ENCODE measurements around the gene ST6GAL2.

DNA sequence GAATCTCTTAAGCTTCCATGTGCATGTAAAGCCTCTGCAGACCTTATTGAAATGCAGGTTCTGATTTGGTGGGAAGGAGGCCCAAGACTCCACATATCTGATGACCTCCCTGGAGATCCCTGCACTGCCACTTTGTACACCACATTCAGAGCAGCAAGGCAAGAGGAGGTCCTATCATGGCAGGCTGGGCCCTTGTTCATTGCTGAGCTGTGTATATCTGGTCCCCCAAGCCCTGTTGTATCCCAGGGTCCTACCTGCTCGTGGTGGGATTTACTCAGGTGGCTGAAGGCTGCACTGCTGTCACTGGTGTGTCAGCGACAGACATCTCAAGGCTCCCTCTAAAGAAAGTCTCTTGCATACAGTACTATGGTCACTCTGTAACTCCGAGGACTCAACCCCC is 114.2 kb downstream of the ST6GAL2 start:
- TF ChIP-seq, protein P1, sequence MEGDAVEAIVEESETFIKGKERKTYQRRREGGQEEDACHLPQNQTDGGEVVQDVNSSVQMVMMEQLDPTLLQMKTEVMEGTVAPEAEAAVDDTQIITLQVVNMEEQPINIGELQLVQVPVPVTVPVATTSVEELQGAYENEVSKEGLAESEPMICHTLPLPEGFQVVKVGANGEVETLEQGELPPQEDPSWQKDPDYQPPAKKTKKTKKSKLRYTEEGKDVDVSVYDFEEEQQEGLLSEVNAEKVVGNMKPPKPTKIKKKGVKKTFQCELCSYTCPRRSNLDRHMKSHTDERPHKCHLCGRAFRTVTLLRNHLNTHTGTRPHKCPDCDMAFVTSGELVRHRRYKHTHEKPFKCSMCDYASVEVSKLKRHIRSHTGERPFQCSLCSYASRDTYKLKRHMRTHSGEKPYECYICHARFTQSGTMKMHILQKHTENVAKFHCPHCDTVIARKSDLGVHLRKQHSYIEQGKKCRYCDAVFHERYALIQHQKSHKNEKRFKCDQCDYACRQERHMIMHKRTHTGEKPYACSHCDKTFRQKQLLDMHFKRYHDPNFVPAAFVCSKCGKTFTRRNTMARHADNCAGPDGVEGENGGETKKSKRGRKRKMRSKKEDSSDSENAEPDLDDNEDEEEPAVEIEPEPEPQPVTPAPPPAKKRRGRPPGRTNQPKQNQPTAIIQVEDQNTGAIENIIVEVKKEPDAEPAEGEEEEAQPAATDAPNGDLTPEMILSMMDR (IDR thresholded peaks at IDR 0.05), result no peak
- TF ChIP-seq POLR2A (IDR thresholded peaks at IDR 0.05), result no peak
